Stimulated activated CD4-positive, alpha-beta T cell treated with anti-CD3 and anti-CD28 coated beads, Interleukin-4, amount 100 ng/mL, for 48 hours (primary cell): Measurements from ENCODE around the gene TFB2M.
"Not testable (repeated sequence)": the region's sequence is repeated elsewhere in the genome, so short reads cannot be mapped to it uniquely, and the experiment has no call there.

ENCODE experiments used
- DNase-seq, 2 donors: peaks; one replicate each; pipeline ENCODE4 v3.0.0-alpha.2; 2020; ENCODE audit warnings: low read depth in 2 of 2

The TFB2M gene, protein sequence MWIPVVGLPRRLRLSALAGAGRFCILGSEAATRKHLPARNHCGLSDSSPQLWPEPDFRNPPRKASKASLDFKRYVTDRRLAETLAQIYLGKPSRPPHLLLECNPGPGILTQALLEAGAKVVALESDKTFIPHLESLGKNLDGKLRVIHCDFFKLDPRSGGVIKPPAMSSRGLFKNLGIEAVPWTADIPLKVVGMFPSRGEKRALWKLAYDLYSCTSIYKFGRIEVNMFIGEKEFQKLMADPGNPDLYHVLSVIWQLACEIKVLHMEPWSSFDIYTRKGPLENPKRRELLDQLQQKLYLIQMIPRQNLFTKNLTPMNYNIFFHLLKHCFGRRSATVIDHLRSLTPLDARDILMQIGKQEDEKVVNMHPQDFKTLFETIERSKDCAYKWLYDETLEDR

GRCh38 chr1:246566128-246566812 lies at the start of gene TFB2M, which contains the start of gene CNST:
Gene TFB2M, minus strand, starts transcription at chr1:246566261. Its CDS starts 123 bp downstream, at chr1:246566138.
Gene CNST, plus strand, starts transcription at chr1:246566456. Its CDS starts 25,107 bp downstream, at chr1:246591563.
- DNase-seq, result peak; percentile 87 to 92

- no peak for DNase-seq
Measured at GRCh38 chr1:246613096-246613758, 47.2 kb upstream of the TFB2M start.

- no peak for DNase-seq
Measured at GRCh38 chr1:246609632-246610031, 43.6 kb upstream of the TFB2M start.

DNA sequence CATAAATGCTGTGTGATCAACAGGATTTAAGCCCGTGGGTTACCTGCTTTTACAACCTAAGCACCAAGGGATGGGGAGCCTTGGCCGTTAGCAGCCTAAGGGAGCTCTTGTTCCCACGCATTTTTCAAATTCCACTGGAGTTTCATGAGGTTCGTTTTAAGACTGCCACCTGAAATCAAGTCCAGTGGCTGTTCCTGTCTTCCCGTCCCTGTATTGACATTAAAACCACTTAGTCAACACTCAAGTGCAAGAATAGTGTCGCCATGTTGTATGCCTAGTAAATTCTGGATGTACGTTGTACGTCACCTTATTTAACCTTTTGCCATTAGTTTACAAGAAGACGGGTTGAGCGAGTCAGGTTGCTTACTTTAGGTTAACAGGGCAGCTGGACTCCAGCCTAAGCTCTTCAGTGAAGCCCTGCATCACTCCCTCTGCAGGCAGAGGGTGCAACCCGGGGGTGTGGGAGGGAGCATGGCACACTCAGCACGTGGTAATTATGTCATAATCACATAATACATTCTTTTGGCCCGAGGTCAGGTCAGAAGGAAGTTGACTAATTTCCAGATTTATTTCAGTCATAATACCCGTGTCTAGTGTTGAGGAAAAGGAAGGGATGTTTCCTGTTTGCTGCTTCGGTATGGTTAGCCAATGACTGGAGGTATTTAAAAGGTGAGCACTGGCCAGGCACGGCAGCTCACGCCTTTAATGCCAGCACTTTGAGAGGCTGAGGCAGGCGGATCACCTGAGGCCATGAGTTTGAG lies 42.7 kb upstream of the TFB2M start:
- DNase-seq, result peak in 1 of 2 donors; percentile 18

DNA sequence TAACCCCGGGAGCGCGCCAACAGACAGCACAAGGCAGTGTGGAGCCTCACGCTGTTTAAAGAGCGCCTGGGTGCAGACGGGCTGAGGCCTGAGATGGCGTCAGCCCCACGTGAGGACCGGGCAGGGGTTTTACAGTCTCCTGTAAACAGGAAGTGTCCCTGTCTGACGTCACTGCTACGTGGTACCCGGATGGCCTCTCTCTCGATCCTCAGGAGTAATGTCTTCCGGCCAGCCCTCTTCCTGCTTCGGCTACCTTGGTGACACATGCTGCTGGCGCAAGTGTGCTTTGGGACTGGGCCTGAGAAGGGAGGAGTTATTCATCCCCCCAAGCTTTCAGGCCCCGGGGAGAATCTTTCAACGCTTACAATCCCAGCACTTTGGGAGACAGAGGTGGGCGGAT lies 41.4 kb upstream of the TFB2M start:
- DNase-seq, result no peak

- DNase-seq, result not testable (repeated sequence)
Measured at GRCh38 chr1:246605231-246605630, 39.2 kb upstream of the TFB2M start.

DNA sequence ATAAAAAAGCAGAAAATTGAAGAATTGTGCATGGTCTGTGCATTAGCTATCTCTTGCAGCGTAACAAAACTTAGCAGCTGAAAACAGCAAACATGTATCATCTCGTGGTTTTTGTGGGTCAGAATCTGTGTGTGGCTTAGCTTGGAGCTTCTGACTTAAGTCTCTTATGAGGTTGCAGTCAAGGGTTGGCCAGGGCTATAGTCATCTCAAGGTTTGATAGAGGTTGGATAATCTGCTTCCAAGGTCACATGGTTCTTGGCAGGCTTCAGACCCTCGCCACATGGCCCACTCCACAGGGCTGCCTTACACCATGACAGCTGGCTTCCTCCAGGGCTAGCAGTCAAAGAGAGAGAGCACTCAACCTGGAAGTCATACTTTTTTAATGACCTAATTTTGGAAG lies 36.1 kb upstream of the TFB2M start:
- DNase-seq, result no peak

- DNase-seq, result no peak
Measured at GRCh38 chr1:246600579-246600978, 34.5 kb upstream of the TFB2M start.

- DNase-seq, result no peak
Measured at GRCh38 chr1:246599315-246599714, 33.3 kb upstream of the TFB2M start.

DNA sequence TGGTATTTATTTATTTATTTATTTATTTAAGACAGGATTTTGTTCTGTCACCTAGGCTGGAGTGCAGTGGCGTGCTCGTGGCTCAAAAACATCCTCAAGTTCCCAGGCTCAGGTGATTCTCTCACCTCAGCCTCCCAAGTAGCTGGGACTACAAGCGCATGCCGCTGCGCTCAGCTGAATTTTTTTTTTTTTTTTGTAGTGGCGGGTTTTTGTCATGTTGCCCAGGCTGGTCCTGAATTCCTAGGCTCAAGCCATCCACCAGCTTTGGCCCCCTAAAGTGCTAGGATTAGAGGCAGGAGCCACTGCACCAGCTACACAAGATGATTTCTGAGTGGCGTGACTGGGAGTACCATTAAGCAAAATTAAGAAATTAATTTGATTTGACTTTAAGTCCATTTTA lies 31.9 kb upstream of the TFB2M start:
- no peak for DNase-seq

DNA sequence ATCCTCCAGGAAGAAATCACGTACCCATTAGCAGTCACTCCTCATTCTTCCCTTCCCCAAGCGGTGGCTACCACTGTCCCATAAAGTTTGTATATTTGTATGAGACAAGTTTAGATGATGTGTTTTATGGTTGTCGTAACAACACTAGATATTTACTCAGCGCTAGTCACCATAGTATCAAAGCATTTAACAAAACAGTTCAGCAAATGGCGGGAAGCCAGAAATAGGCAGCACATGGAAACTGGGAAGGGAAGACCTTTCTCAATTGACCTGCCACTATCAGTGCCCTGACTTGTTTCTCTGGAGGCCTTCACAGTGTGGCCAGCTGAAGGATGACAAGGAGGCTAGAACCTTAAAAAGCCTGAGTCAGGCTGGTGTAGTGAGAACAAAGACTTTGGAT lies 31.3 kb upstream of the TFB2M start:
- no peak for DNase-seq

- no peak for DNase-seq
Measured at GRCh38 chr1:246595146-246595545, 29.1 kb upstream of the TFB2M start.

DNA sequence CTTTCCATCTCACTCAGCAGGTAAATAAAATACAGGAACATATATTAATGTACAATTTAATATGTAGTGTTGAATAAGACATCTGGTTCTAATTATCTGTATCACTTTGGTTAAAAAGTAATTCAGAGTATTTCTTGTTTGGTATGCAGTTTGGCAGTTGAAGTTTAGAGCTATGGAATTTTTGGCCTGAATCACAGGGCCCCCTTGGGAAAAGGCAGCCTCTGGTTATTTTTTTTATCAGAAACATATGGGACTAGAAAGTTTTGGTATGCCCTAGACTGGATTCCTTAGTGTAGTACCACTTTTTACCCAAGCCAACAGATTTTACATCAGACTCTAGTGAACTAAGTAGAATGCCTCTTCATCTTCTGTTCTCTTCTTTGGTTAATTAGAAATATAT lies 26.6 kb upstream of the TFB2M start:
- DNase-seq, result no peak

DNA sequence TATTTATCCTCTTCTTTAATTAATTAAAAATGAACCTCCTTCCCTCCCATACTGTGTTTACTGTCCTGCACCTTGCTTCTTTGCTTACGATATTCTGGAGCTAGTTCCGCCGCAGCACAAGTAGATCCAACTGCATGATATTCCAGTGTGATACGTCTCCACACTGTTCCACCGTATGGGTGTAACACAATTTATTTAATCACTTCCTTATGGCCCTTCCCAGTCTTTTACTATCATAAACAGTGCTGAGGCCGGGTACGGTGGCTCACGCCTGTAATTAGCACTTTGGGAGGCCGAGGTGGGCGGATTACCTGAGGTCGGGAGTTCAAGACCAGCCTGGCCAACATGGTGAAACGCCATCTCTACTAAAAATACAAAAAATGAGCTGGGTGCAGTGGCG lies 25.9 kb upstream of the TFB2M start:
- DNase-seq, result no peak

DNA sequence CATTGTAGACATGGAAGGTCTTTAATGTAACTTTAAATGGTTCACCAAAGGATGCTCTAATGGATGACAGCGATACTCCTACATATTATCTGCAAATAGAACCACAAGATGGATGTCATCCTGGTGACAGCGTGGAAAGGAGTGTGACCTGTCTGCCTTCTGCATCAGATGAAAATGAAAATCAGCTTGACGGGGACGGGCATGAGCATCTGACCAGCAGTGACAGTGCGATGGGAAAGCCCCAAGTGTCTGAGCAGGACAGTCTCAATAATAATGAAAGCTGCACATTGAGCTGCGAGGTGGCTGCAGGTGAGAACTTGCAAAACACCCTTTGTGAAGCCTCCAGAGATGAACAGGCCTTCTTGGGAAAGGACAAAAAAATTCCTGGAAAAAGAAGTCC lies 25.4 kb upstream of the TFB2M start:
- DNase-seq, result peak in 1 of 2 donors; percentile 22

DNA sequence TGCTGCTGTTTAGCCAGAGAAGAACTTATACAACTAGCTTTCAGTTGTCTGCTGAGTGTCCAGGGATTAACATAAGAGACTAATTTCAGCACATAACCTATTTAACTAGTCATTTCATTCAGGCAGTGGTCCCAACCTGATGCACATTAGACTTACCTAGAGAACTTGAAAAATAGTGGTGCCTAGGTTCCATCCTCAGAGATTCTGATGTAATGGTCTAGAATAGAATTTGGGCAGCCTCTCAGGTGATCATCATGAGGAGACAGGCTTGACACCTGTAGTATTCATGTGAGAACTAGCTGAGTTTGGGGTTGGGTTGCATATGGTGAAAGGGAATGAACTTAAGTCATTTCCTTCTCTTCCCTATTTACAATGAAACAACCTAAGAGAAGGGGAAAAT lies 25.0 kb upstream of the TFB2M start:
- no peak for DNase-seq

GRCh38 chr1:246589919-246590318 lies 23.9 kb upstream of the TFB2M start:
- DNase-seq, result not testable (repeated sequence)

GRCh38 chr1:246588159-246588721 lies 22.2 kb upstream of the TFB2M start:
- no peak for DNase-seq

DNA sequence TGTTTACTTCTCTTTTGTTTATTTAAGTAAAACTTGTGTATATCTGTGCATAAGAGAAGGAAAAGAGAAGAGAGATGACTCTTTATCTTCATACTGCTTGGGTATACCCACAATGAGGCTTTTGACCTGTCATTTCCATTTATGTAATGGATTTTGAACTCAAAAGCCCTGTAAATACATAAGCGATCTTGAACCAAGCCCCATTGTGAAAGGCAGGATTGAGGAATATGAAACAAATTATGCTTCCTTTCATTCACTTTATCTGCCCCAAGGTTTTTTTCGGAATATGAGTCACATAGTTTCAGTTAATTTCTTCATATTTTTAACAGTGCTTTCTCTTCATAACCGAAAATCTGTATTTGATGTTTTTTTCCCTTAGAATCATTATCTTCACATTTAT lies 21.5 kb upstream of the TFB2M start:
- DNase-seq, result no peak

DNA sequence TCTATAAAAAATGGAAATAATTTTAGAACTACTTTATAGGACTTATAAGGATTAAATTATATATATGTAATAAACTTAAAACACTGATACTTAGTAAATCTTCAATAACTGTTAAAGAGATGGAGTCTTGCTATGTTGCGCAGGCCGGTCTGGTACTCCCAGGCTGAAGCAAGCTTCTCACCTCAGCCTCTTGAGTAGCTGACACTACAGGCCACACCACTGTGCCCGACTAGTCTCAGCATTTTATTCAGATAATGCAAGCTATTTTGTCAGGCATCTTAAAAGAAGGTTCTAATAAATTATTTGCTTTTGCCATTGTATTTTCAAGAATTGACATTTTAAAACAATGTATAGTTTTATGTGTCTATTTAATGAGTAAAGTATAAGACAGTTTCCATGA lies 21.0 kb upstream of the TFB2M start:
- DNase-seq, result no peak

DNA sequence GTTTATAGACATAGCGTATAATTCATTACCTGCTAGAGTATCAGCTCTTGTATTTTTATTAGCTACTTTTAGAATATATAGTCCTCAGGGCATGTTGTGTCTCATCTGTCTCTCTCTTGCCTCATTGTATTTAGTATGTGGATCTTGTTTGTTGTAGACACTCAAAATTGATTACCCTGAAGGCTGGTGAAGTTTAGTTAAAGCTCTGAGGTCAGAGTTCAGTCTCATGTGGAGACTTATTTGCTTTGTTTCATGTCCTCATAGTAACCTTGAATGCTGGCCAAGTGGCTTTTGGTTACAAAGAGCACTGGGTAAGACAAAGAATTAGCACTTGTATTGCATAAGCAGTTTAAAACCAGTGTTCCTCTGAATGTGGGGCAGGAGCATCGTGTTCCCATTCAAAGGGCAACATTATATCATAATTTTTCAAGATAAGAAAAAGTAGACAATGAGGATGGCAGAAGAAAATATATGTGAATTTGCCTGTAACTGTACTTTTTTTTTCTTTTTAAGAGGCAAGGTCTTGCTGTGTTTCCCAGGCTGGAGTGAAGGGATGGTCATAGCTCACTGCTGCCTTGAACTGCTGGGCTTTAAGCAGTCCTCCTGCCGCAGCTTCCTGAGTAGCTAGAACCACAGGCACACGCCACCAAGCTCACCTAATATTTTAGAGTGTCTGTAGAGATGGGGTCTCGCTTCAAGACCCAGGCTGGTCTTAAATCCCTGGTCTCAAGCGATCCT lies 17.6 kb upstream of the TFB2M start:
- DNase-seq, result no peak
